PC-3 (cell line): ENCODE results near the gene CYFIP2. TPM values are rescaled to one million over a fixed set of nuclear protein-coding genes. Genes with fewer than 3 reads are reported as not detected.
"Not testable (repeated sequence)": the region's sequence is repeated elsewhere in the genome, so short reads cannot be mapped to it uniquely, and the experiment has no call there.

Experiments used
- ATAC-seq: fragments of 200-7000 bp; cut with Tn5 transposase; 2 replicates; pipeline ENCODE4 v1.9.1; 2020; ENCODE audit warnings: mild to moderate bottlenecking, moderate library complexity
- BruUV-seq: library from RNA; stranded (reverse); fragments of 400-500 nt; replicated peaks from 2 replicates; lab custom pipeline; 2021; lab: Mats Ljungman, UMichigan
- CTCF ChIA-PET: fragments of 300-600 bp; sonication (Branson Sonifier 250); formaldehyde crosslinking; loops from one replicate; lab custom pipeline; 2022; ENCODE audit warnings: antibody characterized with exemption; lab: Charles Lee
- POLR2A ChIA-PET: fragments of 300-600 bp; sonication (Branson Sonifier 250); formaldehyde crosslinking; loops from one replicate; lab custom pipeline; 2022; ENCODE audit warnings: antibody characterized with exemption; ENCODE audit not compliant: unreplicated experiment; lab: Charles Lee
- DNase-seq: peaks from one replicate; pipeline ENCODE4 v3.0.0-alpha.2; 2015
- H2AFZ ChIP-seq: fragments of 300-600 bp; sonication (generic); 2 replicates; pipeline ENCODE4 v1.6.0; 2016; ENCODE audit warnings: antibody characterized with exemption, low read length
- H3F3A ChIP-seq: fragments of 300-600 bp; sonication (generic); one replicate; pipeline ENCODE4 v1.6.0; 2017; ENCODE audit warnings: antibody characterized with exemption, low read length, control low read depth, mild to moderate bottlenecking; ENCODE audit not compliant: unreplicated experiment
- H3K27ac ChIP-seq: fragments of 300-600 bp; sonication (generic); 2 replicates; pipeline ENCODE4 v1.5.1; 2016; ENCODE audit warnings: mild to moderate bottlenecking, low read length
- H3K27me3 ChIP-seq: fragments of 300-600 bp; sonication (generic); 2 replicates; pipeline ENCODE4 v1.6.1; 2016; ENCODE audit warnings: low read length, mixed read lengths
- H3K36me3 ChIP-seq: fragments of 300-600 bp; sonication (generic); 2 replicates; pipeline ENCODE4 v1.6.1; 2016; ENCODE audit warnings: low read depth, mixed run types, low read length, mixed read lengths
- H3K4me1 ChIP-seq: fragments of 300-600 bp; sonication (generic); 2 replicates; pipeline ENCODE4 v1.5.1; 2016; ENCODE audit warnings: low read length; ENCODE audit not compliant: insufficient read depth
- H3K4me2 ChIP-seq: fragments of 300-600 bp; sonication (generic); 2 replicates; pipeline ENCODE4 v1.6.0; 2016; ENCODE audit warnings: low read length
- H3K4me3 ChIP-seq: fragments of 300-600 bp; sonication (generic); 2 replicates; pipeline ENCODE4 v1.5.1; 2016; ENCODE audit warnings: mild to moderate bottlenecking, low read length, mixed read lengths
- H3K79me2 ChIP-seq: fragments of 300-600 bp; sonication (generic); 2 replicates; pipeline ENCODE4 v1.6.1; 2017; ENCODE audit warnings: low read length, mixed read lengths
- H3K9ac ChIP-seq: fragments of 300-600 bp; sonication (generic); 2 replicates; pipeline ENCODE4 v1.6.0; 2016; ENCODE audit warnings: mild to moderate bottlenecking, low read length
- H3K9me2 ChIP-seq: fragments of 300-600 bp; sonication (generic); replicated peaks from 2 replicates; pipeline ENCODE4 v1.6.1; 2016; ENCODE audit warnings: mixed run types, low read length, mixed read lengths
- H3K9me3 ChIP-seq: fragments of 300-600 bp; sonication (generic); 2 replicates; pipeline ENCODE4 v1.6.1; 2016; ENCODE audit warnings: low read length, mixed read lengths
- H4K20me1 ChIP-seq: fragments of 300-600 bp; sonication (generic); 2 replicates; pipeline ENCODE4 v1.6.1; 2016; ENCODE audit warnings: low read length, mixed read lengths
- CTCF ChIP-seq: fragments of 300-600 bp; sonication (generic); conservative IDR thresholded peaks from 2 replicates; pipeline ENCODE4 v1.5.1; 2017; ENCODE audit warnings: antibody characterized with exemption, low read depth, mild to moderate bottlenecking, low read length
- EZH2 ChIP-seq: fragments of 300-600 bp; sonication (generic); IDR thresholded peaks from one replicate; pipeline ENCODE4 v1.6.1; 2017; ENCODE audit warnings: antibody characterized with exemption, mild to moderate bottlenecking, low read length; ENCODE audit not compliant: unreplicated experiment
- EZH2phosphoT487 ChIP-seq: fragments of 300-600 bp; sonication (generic); IDR thresholded peaks from 2 replicates; pipeline ENCODE4 v1.6.1; 2018; ENCODE audit warnings: mild to moderate bottlenecking, antibody characterized with exemption, low read length, borderline replicate concordance
- intact Hi-C: fragments of 100-400 bp; cut with micrococcal nuclease; formaldehyde crosslinking; loops from 2 replicates; pipeline ENCODE4 v1.9.0; 2023
- total RNA-seq: library from RNA; depleted of rRNA; stranded (reverse); fragments of >200 nt; gene quantifications from 2 replicates; pipeline ENCODE4 v1.2.3, GENCODE V29; 2014

The CYFIP2 gene
- total RNA-seq, 1 experiment from 2014 or later: 36.0 TPM

DNA sequence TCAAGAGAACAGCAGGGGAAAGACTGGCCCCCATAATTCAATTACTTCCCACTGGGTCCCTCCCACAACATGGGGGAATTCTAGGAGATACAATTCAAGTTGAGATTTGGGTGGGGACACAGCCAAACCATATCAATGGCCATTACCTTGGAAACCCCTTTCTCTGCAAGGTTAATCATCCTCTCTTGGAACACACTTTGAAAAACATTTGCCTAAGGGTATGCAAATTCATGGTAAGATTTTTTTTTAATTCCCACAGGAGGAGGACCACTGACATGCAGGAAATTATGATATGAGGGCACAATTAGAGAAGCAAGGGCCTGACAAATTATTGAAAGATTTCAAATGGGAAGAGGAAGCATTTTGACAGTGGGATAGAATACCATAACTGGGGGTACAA lies 132.4 kb downstream of the CYFIP2 start:
- ATAC-seq (no peak), DNase-seq (no peak)
- H3K9me2 ChIP-seq: no peaks in the 10 kb centered on the region
- ChIA-PET POLR2A (no interaction called here), CTCF (no interaction called here)
- no peak overlapping the region for H3K9ac ChIP-seq
- no peak overlapping the region for H3K4me3 ChIP-seq
- intact Hi-C loops: no loop called here
- H2AFZ ChIP-seq: no peak overlapping the region
- no peak overlapping the region for H3K4me2 ChIP-seq
- TF ChIP-seq CTCF: no peak
- TF ChIP-seq EZH2phosphoT487: no peak
- no peak for TF ChIP-seq EZH2
- H3K36me3 ChIP-seq: no peaks in the 10 kb centered on the region
- H3K27ac ChIP-seq: no peak overlapping the region
- H3K79me2 ChIP-seq: no peaks in the 10 kb centered on the region
- H3K4me1 ChIP-seq: no peaks in the 10 kb centered on the region
- H4K20me1 ChIP-seq: no peaks in the 10 kb centered on the region
- BruUV-seq: no TSS peak
- H3F3A ChIP-seq: no peaks in the 10 kb centered on the region
- H3K27me3 ChIP-seq: no peaks in the 10 kb centered on the region
- H3K9me3 ChIP-seq: 0 out of 2 replicates have a peak, but pooled peaks cover under 1% of the 10 kb centered on the region

DNA sequence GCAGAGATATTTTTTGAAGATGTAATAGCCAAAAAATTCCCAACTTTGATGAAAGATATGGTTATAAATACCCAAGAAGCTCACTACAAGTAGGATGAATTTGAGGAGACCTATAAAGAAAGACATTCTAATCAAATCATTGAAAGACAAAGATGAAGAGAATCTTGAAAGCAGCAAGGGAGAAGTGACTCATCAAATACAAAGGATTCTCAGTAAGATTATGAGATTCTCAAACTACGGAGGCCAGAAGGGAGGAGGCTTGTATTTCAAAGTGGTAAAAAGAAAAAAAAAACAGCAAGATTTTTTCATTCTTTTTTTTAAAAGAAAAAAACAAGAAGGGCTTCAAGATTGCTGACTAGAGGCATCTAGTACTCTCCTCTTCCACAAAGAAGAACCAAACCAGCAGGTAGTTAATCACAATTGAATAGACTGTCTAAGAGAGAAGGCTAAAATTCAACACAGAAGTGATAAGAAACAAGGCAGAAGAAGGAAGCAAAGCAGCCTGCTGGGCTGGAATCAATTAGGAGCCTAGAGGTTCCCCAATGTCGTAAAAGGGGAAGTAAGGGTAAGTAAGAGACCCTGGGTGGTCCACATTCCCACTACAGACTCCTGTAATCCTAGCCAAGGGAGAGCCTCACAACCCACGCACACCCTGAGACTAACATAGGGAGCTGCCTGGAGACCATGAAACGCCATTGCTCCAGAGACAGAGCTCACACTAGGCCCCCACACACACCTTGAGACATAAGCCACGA lies 135.0 kb downstream of the CYFIP2 start:
- no peaks in the 10 kb centered on the region for H3K27me3 ChIP-seq
- intact Hi-C loops: no loop called here
- no peak overlapping the region for H3K4me3 ChIP-seq
- no peaks in the 10 kb centered on the region for H4K20me1 ChIP-seq
- CTCF ChIA-PET: no interaction called here
- BruUV-seq: no TSS peak
- H3K79me2 ChIP-seq: no peaks in the 10 kb centered on the region
- H3K36me3 ChIP-seq: no peaks in the 10 kb centered on the region
- no peak overlapping the region for H2AFZ ChIP-seq
- TF ChIP-seq EZH2 (no peak), EZH2phosphoT487 (no peak), CTCF (no peak)
- no peaks in the 10 kb centered on the region for H3K4me1 ChIP-seq
- no peak overlapping the region for H3K27ac ChIP-seq
- ATAC-seq (0 out of 2 replicates have a peak, but pooled peaks have one; percentile 37), DNase-seq (no peak)
- no peak overlapping the region for H3K9ac ChIP-seq
- POLR2A ChIA-PET: no interaction called here
- H3K9me3 ChIP-seq: peaks cover 15% of the 10 kb centered on the region
- H3K4me2 ChIP-seq: no peak overlapping the region
- no peaks in the 10 kb centered on the region for H3F3A ChIP-seq
- H3K9me2 ChIP-seq: no peaks in the 10 kb centered on the region

GRCh38 chr5:157415838-157416237 lies 149.9 kb downstream of the CYFIP2 start:
- H3K4me2 ChIP-seq: no peak overlapping the region
- DNase-seq (no peak), ATAC-seq (no peak)
- intact Hi-C loops: no loop called here
- no peaks in the 10 kb centered on the region for H3K36me3 ChIP-seq
- no peak overlapping the region for H3K27ac ChIP-seq
- H3K9ac ChIP-seq: no peak overlapping the region
- CTCF ChIA-PET: no interaction called here
- no peaks in the 10 kb centered on the region for H3F3A ChIP-seq
- POLR2A ChIA-PET: no interaction called here
- no TSS peak for BruUV-seq
- no peak overlapping the region for H3K4me3 ChIP-seq
- H3K27me3 ChIP-seq: no peaks in the 10 kb centered on the region
- H3K4me1 ChIP-seq: no peaks in the 10 kb centered on the region
- no peaks in the 10 kb centered on the region for H3K9me3 ChIP-seq
- H2AFZ ChIP-seq: no peak overlapping the region
- no peaks in the 10 kb centered on the region for H4K20me1 ChIP-seq
- TF ChIP-seq EZH2phosphoT487 (no peak), EZH2 (no peak), CTCF (no peak)
- no peaks in the 10 kb centered on the region for H3K79me2 ChIP-seq
- H3K9me2 ChIP-seq: no peaks in the 10 kb centered on the region

- intact Hi-C loops, H3K27me3 ChIP-seq, H3K27ac ChIP-seq, POLR2A ChIA-PET, H3K36me3 ChIP-seq, H4K20me1 ChIP-seq, H3K4me3 ChIP-seq, H3K9me2 ChIP-seq, H2AFZ ChIP-seq, ATAC-seq, H3K79me2 ChIP-seq, H3K9ac ChIP-seq, H3K4me2 ChIP-seq, H3F3A ChIP-seq, DNase-seq, BruUV-seq, H3K4me1 ChIP-seq, H3K9me3 ChIP-seq, CTCF ChIA-PET: not testable (repeated sequence)
Observed at GRCh38 chr5:157419521-157419920, 153.6 kb downstream of the CYFIP2 start.
